ENCODE measurements around the gene GARRE1.

GARRE1 gene

DNA sequence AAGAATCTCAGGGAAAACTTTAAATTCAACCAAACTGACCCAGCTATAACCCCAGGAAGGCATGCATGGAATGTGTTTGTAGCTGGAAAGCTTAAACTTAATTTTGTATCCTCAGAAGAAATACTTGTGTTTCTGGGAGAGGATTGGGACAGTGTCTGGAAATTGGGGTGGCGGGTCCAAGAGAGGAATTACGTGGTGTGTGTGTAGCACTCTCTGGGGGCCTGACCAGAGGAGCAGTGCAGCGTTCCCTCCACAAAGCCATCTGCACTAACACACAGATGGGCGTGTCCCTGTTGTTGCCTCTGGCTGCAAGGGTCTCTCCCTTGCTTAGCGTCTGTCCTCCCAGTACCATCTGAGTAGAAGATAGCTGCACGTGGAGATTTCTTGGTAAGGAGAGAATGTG lies 6.4 kb downstream of the GARRE1 start:
- no peaks in the 10 kb centered on the region for H3K9me3 ChIP-seq (ENCODE audit: control insufficient read depth, insufficient read depth, low read length)
- H3K4me1 ChIP-seq (ENCODE audit: control insufficient read depth, insufficient read depth, low read length) = peaks cover 27% of the 10 kb centered on the region
- no peaks in the 10 kb centered on the region for H3K36me3 ChIP-seq (ENCODE audit: control insufficient read depth, insufficient read depth, low read length)
- peak overlapping the region; percentile 37 for H3K27ac ChIP-seq (ENCODE audit: low read depth, low read length)
- H3K9ac ChIP-seq (ENCODE audit: low read depth, low read length) = no peak overlapping the region
- peak overlapping the region; percentile 20; the same call in 1 of the 2 replicates for H3K4me3 ChIP-seq (ENCODE audit: low read depth, low read length)
- no peaks in the 10 kb centered on the region for H3K27me3 ChIP-seq (ENCODE audit: control insufficient read depth, insufficient read depth, low read length)

DNA sequence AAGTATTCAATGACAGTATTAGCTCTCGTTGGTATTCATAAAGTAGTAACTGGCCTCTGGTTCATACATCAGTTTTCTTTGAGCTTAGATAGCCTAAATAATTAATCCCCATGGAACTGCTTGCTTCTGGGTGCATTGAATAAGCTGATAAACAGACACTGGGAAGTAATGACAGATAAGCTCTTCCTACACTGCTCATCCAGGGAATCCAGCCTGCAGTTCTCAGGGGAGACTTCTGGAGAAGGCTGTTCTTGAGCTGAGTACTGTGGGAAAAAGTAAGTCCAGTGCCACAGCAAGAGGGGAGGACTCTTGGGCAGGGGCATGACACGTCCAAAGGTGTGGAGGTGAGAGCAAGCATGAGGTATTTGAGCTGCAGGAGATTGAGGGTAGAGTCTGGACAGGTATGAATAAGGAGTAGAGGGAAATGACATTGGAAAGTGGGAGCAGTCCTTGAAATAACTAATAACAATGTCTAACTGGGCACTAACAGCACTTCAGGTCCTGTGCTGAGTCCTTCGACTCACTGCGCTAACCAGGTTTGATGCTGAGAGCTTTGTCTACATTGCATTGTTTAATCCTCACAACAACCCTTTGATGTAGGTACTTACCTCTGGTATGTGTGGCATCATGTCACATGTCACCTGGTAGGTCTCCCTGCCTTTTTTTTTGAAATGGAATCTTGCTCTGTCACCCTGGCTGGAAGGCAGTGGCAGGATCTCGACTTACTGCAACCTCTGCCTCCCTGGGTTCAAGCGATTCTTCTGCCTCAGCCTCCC lies 7.2 kb downstream of the GARRE1 start:
- H3K4me1 ChIP-seq (ENCODE audit: control insufficient read depth, insufficient read depth, low read length) = peaks cover 29% of the 10 kb centered on the region

DNA sequence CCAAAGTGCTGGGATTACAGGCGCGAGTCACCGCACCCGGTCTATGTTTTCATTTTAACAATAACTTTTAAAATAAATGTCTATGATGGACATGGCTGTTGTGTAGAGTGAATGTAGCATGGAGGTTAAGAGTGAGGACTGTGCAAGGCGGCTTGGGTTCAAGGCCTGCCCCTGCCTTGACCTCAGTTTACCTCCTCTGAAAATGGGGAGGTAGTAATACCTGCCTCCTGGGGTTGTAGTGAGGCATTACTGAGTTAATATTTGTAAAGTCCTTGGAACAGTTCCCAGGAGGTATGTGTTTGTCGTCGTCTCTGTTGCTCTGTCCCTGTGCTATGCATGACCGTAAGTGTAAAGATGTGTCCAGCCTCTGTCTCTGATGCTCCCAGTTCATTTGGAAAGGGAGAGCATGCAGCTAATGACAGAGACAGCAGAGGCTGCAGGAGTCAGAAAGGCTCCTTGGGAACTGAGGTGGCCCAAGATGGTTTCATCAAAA lies 9.4 kb downstream of the GARRE1 start:
- H3K9ac ChIP-seq (ENCODE audit: low read depth, low read length) = no peak overlapping the region
- H3K4me1 ChIP-seq (ENCODE audit: control insufficient read depth, insufficient read depth, low read length) = peaks cover 29% of the 10 kb centered on the region
- no peak overlapping the region for H3K4me3 ChIP-seq (ENCODE audit: low read depth, low read length)
- no peaks in the 10 kb centered on the region for H3K27me3 ChIP-seq (ENCODE audit: control insufficient read depth, insufficient read depth, low read length)
- H3K27ac ChIP-seq (ENCODE audit: low read depth, low read length) = no peak overlapping the region
- H3K36me3 ChIP-seq (ENCODE audit: control insufficient read depth, insufficient read depth, low read length) = no peaks in the 10 kb centered on the region
- H3K9me3 ChIP-seq (ENCODE audit: control insufficient read depth, insufficient read depth, low read length) = no peaks in the 10 kb centered on the region

More for the DNA sequence above, 7.2 kb downstream of the GARRE1 start:
- no peak overlapping the region for H3K27ac ChIP-seq (ENCODE audit: low read depth, low read length)
- no peak overlapping the region for H3K4me3 ChIP-seq (ENCODE audit: low read depth, low read length)
- H3K27me3 ChIP-seq (ENCODE audit: control insufficient read depth, insufficient read depth, low read length) = no peaks in the 10 kb centered on the region
- no peaks in the 10 kb centered on the region for H3K36me3 ChIP-seq (ENCODE audit: control insufficient read depth, insufficient read depth, low read length)
- no peaks in the 10 kb centered on the region for H3K9me3 ChIP-seq (ENCODE audit: control insufficient read depth, insufficient read depth, low read length)
- no peak overlapping the region for H3K9ac ChIP-seq (ENCODE audit: low read depth, low read length)

DNA sequence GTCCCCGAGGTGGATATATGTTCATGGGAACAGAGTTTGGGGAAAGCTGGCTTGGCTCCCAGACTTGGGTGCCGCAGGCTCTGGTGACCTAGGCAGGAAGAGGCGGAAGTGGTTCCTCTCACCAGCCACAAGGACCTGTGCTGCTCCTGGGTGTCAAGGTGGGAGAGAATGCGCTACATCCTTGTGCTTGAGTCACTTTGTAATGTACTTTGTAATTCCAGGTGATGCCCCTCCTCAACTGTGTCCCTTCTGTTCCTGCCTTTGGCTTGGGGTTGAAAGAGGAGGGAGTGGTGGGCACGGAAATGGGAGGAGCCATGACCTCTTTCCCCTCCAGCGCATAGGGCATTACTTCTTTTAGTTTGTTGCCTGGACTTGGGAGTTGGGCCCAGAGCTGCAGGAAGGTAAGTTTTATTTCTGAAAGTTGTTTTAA lies 10.9 kb downstream of the GARRE1 start:
- no peak overlapping the region for H3K9ac ChIP-seq (ENCODE audit: low read depth, low read length)
- H3K27ac ChIP-seq (ENCODE audit: low read depth, low read length) = no peak overlapping the region
- peaks cover 37% of the 10 kb centered on the region for H3K4me1 ChIP-seq (ENCODE audit: control insufficient read depth, insufficient read depth, low read length)
- H3K4me3 ChIP-seq (ENCODE audit: low read depth, low read length) = no peak overlapping the region
- no peaks in the 10 kb centered on the region for H3K27me3 ChIP-seq (ENCODE audit: control insufficient read depth, insufficient read depth, low read length)
- no peaks in the 10 kb centered on the region for H3K36me3 ChIP-seq (ENCODE audit: control insufficient read depth, insufficient read depth, low read length)
- no peaks in the 10 kb centered on the region for H3K9me3 ChIP-seq (ENCODE audit: control insufficient read depth, insufficient read depth, low read length)

DNA sequence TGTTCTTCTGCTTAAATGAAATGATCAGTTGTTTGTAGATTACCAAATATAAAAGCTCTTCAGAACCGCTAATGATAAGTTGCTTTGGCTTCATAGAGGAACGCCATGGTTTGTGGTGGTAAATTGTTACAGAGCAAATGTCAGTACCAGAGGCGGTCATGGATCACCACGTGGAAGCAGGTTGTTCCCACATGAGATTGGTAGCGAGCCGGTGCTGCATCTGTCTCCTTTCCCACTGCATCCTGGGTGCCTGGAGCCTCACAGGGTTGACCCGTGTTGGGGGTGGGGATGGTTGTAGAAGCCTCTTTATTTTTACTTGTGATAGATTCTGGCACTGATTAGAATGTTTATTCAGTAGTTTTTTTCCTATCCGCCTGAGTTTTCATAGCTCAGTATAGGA lies 14.7 kb downstream of the GARRE1 start:
- Histone ChIP-seq H3K27me3 (ENCODE audit: control insufficient read depth, insufficient read depth, low read length) (no peaks in the 10 kb centered on the region), H3K4me1 (ENCODE audit: control insufficient read depth, insufficient read depth, low read length) (peaks cover 24% of the 10 kb centered on the region), H3K36me3 (ENCODE audit: control insufficient read depth, insufficient read depth, low read length) (0 out of 2 replicates have a peak, but pooled peaks cover 2% of the 10 kb centered on the region), H3K27ac (ENCODE audit: low read depth, low read length) (no peak overlapping the region), H3K9me3 (ENCODE audit: control insufficient read depth, insufficient read depth, low read length) (no peaks in the 10 kb centered on the region), H3K9ac (ENCODE audit: low read depth, low read length) (no peak overlapping the region), H3K4me3 (ENCODE audit: low read depth, low read length) (no peak overlapping the region)

DNA sequence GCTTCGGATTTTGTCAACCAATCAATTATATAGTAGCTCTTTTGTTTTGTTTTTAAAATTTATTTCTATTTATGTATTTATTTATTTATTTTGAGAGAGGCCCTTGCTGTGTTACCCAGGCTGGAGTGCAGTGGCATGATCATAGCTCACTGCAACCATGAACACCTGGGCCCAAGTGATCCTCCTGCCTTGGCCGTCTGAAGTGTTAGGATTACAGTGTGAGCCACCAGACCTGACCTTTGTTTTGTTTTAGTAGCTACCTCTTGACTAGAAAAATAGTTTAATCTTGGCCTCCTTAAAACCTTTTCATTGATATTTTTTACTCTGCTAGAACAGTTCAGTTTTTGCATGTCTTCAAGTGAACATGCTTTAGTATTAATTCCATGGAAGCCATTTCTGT lies 15.1 kb downstream of the GARRE1 start:
- H3K4me3 ChIP-seq (ENCODE audit: low read depth, low read length) = no peak overlapping the region
- peaks cover 24% of the 10 kb centered on the region for H3K4me1 ChIP-seq (ENCODE audit: control insufficient read depth, insufficient read depth, low read length)
- no peak overlapping the region for H3K9ac ChIP-seq (ENCODE audit: low read depth, low read length)
- H3K9me3 ChIP-seq (ENCODE audit: control insufficient read depth, insufficient read depth, low read length) = no peaks in the 10 kb centered on the region
- H3K36me3 ChIP-seq (ENCODE audit: control insufficient read depth, insufficient read depth, low read length) = 0 out of 2 replicates have a peak, but pooled peaks cover 2% of the 10 kb centered on the region
- no peaks in the 10 kb centered on the region for H3K27me3 ChIP-seq (ENCODE audit: control insufficient read depth, insufficient read depth, low read length)
- H3K27ac ChIP-seq (ENCODE audit: low read depth, low read length) = peak overlapping the region; percentile 65

DNA sequence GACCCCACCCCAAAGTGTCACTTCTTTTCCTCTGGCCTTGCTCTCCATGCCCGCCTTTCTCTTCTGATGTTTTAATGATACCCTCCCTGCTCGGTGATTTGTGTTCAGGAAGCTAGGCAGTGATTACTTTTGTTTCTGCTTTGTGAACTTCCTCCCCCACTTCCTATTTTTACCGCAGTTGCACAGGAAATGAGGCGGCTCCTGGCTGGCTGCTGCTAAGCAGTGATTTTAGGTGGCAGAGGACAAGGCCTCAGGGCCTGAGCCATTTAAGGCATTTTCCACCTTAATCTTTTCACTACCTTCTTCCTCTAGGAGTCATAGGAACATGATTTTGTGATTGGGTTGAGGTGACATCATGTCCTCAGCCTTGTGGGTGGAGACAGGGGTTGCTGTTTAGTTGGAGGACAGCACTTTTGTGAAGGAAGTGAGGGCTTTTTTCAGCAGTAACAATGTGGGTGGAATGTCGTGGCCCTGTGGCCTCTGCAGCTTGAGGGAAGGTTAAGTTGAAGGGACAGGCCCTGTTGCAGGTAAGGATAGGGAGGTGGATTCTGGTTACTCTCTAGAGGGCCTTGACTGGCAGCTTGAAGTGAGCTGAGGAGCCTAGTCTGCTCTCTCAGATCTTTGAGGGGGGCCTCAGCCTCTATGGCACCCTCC lies 15.7 kb downstream of the GARRE1 start:
- H3K36me3 ChIP-seq (ENCODE audit: control insufficient read depth, insufficient read depth, low read length) = 0 out of 2 replicates have a peak, but pooled peaks cover 2% of the 10 kb centered on the region
- H3K9ac ChIP-seq (ENCODE audit: low read depth, low read length) = no peak overlapping the region
- no peaks in the 10 kb centered on the region for H3K27me3 ChIP-seq (ENCODE audit: control insufficient read depth, insufficient read depth, low read length)
- no peaks in the 10 kb centered on the region for H3K9me3 ChIP-seq (ENCODE audit: control insufficient read depth, insufficient read depth, low read length)
- H3K4me3 ChIP-seq (ENCODE audit: low read depth, low read length) = no peak overlapping the region
- H3K4me1 ChIP-seq (ENCODE audit: control insufficient read depth, insufficient read depth, low read length) = peaks cover 19% of the 10 kb centered on the region
- H3K27ac ChIP-seq (ENCODE audit: low read depth, low read length) = peak overlapping the region; percentile 65

DNA sequence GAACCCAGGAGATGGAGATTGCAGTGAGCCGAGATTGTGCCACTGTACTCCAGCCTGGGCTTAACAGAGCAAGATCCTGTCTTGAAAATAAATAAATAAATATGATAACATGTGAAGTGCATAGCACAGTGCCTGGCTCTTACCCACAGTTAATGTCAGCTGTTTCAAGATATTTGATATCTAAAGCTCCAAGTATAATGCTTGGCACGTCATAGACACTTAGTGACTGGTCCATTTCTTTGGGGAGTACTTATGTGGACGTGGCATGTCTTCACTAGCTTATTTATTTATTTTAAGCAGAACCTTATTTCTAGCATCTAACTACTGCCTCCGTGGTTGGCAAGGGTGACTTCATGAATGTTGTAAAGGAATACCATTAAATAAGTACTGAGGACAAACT lies 18.8 kb downstream of the GARRE1 start:
- peaks cover 10% of the 10 kb centered on the region for H3K4me1 ChIP-seq (ENCODE audit: control insufficient read depth, insufficient read depth, low read length)
- H3K36me3 ChIP-seq (ENCODE audit: control insufficient read depth, insufficient read depth, low read length) = 0 out of 2 replicates have a peak, but pooled peaks cover 2% of the 10 kb centered on the region
- H3K27me3 ChIP-seq (ENCODE audit: control insufficient read depth, insufficient read depth, low read length) = no peaks in the 10 kb centered on the region
- H3K4me3 ChIP-seq (ENCODE audit: low read depth, low read length) = no peak overlapping the region
- no peaks in the 10 kb centered on the region for H3K9me3 ChIP-seq (ENCODE audit: control insufficient read depth, insufficient read depth, low read length)
- H3K9ac ChIP-seq (ENCODE audit: low read depth, low read length) = no peak overlapping the region
- no peak overlapping the region for H3K27ac ChIP-seq (ENCODE audit: low read depth, low read length)

DNA sequence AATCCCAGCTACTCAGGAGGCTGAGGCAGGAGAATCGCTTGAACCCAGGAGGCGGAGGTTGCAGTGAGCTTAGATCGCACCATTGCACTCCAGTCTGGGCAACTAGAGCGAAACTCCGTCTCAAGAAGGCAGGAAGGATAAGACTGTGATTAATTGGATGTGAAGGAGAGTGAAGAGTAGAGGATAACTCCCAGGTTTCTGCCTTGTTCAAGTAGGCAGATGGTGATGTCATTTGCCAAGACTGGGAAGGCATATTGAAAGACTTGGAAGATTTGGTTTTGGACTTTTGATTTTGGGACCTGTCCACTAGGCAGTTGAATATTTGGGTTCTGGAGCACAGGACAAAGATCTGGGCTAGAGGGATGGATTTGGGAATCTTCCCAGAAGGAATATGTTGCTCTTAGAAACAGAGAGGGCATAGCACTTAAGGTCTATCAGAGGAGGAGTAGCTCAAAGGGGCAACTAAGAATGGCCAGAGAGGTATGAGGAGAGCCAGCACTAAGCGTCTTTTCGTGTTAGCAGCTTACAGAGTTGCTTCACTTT lies 20.0 kb downstream of the GARRE1 start:
- no peaks in the 10 kb centered on the region for H3K9me3 ChIP-seq (ENCODE audit: control insufficient read depth, insufficient read depth, low read length)
- H3K4me1 ChIP-seq (ENCODE audit: control insufficient read depth, insufficient read depth, low read length) = peaks cover 10% of the 10 kb centered on the region
- H3K36me3 ChIP-seq (ENCODE audit: control insufficient read depth, insufficient read depth, low read length) = 0 out of 2 replicates have a peak, but pooled peaks cover 2% of the 10 kb centered on the region
- no peaks in the 10 kb centered on the region for H3K27me3 ChIP-seq (ENCODE audit: control insufficient read depth, insufficient read depth, low read length)
- peak overlapping the region; percentile 20 for H3K27ac ChIP-seq (ENCODE audit: low read depth, low read length)
- H3K4me3 ChIP-seq (ENCODE audit: low read depth, low read length) = no peak overlapping the region
- no peak overlapping the region for H3K9ac ChIP-seq (ENCODE audit: low read depth, low read length)

DNA sequence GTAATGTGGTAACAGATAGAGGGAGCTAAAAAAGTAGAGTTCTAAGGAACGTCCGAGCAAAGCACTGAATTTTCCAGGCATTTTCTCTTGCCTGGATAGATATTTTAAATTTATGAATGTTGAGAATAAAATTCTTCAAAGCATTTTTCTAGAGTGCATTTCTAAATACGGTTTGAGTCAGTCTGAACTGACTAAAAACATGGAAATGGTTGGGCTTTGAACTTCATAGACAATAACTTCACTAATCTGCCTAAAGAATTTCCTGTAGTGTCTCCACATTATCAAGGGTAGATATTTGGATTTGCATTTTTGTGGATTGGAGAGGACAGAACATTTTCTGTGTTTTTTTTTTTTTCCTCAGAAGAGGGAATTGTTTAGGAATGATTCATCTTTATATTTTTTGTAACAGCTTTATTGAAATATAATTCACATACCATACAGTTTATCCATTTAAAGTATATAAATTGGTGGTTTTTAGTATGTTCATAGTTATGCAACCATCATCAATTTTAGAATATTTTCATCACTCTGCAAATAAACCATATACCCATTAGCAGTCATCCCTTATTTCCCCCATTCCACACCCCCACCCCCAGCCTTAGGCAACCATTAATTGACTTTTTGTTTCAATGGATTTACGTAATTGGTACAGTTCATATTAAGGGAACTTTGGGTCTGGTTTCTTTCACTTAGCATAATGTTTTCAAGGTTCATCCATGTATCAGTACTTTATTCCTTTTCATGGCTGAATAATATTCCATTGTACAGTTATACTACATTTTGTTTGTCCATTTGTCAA lies 20.7 kb downstream of the GARRE1 start:
- no peaks in the 10 kb centered on the region for H3K27me3 ChIP-seq (ENCODE audit: control insufficient read depth, insufficient read depth, low read length)
- peak overlapping the region; percentile 20 for H3K27ac ChIP-seq (ENCODE audit: low read depth, low read length)
- no peaks in the 10 kb centered on the region for H3K9me3 ChIP-seq (ENCODE audit: control insufficient read depth, insufficient read depth, low read length)
- H3K4me1 ChIP-seq (ENCODE audit: control insufficient read depth, insufficient read depth, low read length) = peaks cover 4% of the 10 kb centered on the region
- H3K36me3 ChIP-seq (ENCODE audit: control insufficient read depth, insufficient read depth, low read length) = 0 out of 2 replicates have a peak, but pooled peaks cover 2% of the 10 kb centered on the region
- H3K9ac ChIP-seq (ENCODE audit: low read depth, low read length) = no peak overlapping the region
- no peak overlapping the region for H3K4me3 ChIP-seq (ENCODE audit: low read depth, low read length)
